Activated effector memory CD4-positive, alpha-beta T cell treated with Interleukin-2 at 50 U/mL for 16 hours (primary cell): ENCODE results near the gene AP1AR.
A peak's percentile ranks its signal among the peaks of the same experiment; 100 is the strongest.

ENCODE experiments used
- DNase-seq: peaks from one replicate; pipeline ENCODE4 v3.0.0-alpha.2; 2020

AP1AR gene

GRCh38 chr4:112222219-112222955 is 9.2 kb upstream of the AP1AR start:
- no peak for DNase-seq

GRCh38 chr4:112225157-112225556 is 6.4 kb upstream of the AP1AR start:
- DNase-seq = no peak

DNA sequence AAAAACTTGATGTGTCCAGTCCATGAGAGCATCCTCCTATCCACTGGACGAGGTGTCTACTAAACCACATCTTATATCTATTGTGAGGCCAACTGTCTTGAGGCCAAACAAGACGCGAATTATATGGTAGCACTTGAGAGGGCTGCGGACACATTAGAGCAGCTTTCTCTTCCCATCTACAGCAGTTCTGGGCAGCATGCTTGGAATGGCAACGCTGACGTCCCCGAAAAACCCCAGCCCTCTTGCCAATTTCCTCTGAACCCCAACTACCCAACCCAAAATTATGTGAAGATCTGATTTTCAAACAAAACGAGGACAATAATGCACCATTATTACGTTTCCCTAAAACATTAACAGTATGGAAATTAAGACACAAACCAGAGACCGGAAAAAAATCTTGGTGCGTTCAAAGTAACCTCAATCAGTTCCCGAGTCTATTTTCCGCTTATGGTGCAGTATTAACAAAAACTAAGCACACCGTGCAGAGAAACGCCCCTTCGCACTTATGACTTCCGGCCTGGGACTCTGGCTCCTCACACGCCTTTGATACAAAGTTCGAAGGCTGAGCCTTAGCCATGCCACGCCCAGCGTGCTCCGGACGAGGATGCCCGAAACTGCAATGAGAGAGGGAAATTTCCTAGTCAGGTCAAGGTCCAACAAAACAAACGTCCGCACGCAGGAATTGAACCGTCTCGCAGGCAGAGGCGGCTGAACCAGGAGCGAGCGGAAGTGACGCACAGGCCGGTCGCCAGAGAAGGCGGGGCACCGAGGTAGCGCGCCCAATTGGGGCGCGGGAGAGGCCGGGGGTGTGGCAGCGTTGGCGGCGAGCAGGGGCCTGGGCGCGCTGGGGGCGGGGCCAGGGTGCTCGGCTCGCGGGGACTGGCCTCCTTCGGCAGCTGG is 458 bp upstream of the AP1AR start:
- DNase-seq = peak; percentile 97

DNA sequence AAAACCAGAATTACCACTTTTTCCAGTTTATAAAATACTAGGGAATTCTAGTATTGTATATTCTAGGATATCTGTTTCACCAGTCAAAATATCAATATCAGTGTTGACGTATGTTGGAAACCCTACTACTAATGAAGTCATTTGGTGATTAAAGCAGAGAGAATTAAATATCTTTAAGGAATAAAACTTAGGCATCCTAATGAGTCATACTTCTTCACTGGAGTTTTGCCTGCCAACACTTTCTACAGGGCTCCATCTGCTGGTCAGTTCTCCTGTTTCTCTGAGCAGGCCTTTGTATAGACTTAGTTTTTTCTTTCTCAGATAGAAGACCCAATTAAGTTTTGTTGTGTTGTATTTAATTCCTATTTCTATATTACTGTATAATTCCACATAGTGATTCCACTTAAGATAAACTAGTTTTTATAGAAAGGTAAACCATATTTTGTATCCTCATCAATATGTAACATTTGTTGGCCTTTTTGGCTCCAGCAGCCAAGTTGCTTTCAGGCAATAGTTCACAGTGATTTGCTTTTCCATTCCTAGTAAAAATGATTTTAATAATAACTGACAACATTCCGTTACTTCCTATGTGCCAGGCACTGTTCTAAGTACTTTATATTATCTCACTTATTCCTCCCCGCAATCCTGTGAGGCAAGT is 3.5 kb downstream of the AP1AR start:
- DNase-seq = peak; percentile 14

DNA sequence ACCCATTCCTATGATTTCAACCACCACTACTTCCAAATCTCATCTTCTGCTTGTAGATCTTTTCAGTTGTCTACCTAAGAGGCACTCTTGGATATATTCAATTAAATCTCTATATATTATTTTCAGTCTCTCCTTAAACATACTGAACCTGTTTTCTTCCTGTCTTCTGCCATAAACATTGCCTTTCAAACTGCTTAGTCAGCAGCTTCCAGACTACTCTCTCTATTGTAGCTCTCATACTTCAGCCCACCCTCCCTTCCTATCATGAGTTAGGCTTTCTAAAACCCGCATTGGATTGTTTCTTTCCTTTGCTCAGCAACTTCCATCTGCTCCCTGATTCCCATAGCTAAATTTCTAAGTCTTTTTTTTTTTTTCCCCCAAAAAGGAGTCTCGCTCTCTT is 4.5 kb downstream of the AP1AR start:
- no peak for DNase-seq

- no peak for DNase-seq
These were observed 7.2 kb downstream of the AP1AR start for GRCh38 chr4:112238833-112239232.

DNA sequence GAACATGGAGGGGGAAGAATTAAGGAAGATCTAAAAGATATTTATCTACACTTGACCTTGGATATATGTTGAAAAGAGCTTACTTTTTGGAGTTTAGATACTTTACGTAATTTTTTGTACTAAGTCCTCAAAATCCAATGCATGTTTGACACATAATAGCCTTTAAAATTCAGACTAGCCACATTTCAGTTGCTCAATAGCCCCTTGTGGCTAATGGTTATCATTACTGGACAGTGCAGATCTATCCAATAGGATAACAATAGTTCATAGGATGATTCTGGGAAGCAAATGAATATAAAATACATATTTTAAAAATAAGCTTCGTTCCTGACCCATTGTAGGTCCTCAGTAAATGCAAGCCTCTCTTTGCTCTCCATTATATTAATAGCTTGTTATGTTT is 13.8 kb downstream of the AP1AR start:
- no peak for DNase-seq

DNA sequence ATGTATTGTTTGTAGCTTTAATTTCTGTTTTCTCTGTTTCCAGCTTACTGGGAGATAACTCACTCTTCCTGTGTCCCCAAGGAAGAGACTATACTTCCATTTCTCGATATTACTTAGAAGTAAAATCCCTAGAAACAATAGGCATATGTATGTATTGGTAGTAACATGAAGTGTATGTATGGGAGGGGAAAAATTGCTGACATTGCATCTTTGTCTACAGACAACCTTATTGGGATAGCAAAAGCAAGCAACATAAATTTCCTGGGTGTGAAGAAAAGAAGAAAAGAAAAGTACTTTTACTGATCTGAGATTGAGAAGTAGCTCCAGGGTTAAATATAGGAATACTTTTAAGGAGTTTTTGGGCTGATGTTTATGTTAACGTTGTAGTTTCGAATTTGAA is 15.4 kb downstream of the AP1AR start:
- no peak for DNase-seq

DNA sequence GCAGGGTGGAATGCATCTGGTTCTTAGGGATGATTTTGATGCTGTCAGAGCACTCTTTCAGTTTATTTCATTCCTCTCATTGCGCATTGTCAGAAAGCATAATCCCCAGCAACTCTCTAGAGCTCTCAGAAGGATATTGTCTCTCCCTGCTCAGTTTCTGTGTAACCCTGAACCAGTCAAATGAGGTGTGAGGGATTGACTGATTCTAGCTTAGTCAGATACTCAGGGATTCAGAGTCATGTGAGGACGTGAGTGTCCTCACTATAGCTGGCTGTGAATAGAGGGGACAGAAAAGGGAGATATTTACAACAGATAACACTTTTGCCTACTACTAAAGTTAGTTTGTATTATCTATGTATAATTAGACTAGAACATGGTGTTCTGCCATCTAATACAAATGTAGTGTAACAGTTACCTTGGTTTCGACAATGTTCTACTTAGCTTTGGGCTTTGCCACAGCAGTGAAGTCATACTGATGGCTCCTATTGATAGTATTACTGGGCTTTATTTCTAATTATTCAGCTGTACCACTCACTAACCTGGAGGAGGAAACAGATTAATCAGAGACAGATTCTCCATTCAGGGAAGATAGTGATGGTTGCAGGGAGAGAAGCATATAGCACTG is 19.5 kb downstream of the AP1AR start:
- no peak for DNase-seq

DNA sequence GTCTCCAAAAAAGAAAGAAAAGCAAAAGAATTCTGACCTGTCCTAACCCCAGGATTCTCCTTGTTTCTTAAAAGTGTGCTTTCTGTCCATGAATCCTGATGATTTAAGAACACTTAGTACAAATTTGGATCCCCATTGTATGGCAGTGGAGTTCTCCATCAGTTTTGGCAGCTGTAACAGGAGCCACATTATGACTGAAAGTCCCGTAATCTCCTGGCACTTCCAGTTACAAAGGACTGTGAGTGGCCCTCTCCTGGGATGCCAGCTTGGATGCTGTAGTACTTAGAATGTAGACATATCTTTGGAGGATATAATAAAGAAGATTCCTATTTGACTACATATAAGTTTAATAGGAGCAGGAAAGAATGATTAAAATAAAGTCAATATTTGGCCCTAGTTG is 20.6 kb downstream of the AP1AR start:
- DNase-seq = no peak

GRCh38 chr4:112253382-112254000 is 21.9 kb downstream of the AP1AR start:
- no peak for DNase-seq

GRCh38 chr4:112257098-112257497 is 25.5 kb downstream of the AP1AR start:
- DNase-seq = no peak

GRCh38 chr4:112266823-112267222 is 35.2 kb downstream of the AP1AR start:
- DNase-seq = no peak

DNA sequence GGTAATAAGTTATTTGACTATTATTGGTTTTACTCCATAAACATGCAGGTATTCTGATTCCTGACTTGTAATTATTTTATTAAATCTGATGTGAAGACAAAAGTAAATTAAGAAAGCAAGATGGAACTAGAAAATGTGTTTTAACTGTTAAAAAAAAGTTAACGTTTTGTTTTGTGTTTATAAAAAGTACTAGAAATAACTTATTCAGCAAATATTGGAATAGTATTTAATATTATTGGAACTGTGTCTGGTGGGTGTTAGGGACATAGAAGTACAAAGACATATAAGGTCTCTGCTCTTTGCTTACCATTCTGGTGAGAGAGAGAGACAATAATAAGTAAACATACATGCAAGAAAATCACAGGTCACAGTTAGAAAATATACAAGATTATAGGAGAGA is 38.5 kb downstream of the AP1AR start:
- DNase-seq = no peak

DNA sequence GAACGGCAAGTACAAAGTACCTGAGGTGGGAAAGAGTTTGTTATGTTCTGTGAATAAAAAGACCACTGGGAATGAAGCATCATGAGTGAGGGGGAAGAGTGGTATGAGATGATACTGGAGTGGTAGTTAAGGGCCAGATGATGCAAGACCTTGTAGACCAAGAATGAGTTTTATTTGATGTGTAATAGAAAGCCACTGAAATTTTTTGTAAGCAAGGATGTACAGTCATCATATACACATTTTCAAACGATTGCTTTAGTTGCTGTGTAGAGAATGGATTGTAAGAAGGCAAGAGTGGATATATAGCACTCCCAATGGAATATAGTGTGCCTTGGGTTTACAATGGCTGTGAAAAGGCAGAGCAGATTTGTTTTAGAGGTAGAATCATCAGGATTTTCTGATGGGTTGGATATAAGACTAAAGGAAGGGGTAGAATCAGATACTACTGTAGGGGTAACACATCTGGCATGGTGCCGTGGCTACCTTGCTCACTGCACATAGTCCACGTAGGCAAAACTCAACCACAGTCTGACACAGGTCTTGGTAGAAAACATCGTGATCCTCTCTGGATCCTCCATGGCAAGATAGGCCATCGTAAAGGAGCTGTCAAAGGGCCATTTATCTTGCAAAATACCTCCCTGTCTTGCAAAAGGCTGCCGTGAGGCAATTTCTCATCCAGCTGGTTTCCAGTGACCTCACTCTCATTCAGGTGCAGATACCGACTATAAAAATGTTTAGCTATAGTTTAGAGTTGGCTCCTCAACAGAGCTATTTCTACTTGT is 39.2 kb downstream of the AP1AR start:
- DNase-seq = no peak

- no peak for DNase-seq
These were observed 40.7 kb downstream of the AP1AR start for GRCh38 chr4:112272292-112272691.

GRCh38 chr4:112274959-112275358 is 43.4 kb downstream of the AP1AR start:
- no peak for DNase-seq

DNA sequence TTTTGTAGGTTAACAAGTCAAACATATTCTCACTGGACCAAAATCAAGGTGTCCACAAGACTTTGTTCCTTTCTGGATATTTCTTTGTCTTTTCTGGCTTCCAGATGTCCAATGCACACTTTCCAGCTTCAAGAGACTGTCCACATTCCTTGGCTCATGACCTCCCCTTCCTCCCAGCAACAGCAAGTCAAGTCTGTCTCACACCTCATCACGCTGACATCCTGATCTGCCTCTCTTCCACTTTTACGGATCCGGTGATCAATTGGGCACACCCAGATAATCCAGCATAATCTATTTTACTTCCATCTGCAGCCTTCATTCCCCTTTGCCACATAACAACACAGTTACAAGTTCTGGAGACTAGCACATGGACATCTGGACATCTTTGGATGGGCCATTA is 44.5 kb downstream of the AP1AR start:
- no peak for DNase-seq

- DNase-seq = no peak
These were observed 45.6 kb downstream of the AP1AR start for GRCh38 chr4:112277220-112277619.

GRCh38 chr4:112277705-112278448 is 46.3 kb downstream of the AP1AR start:
- no peak for DNase-seq
